KMS-11 (cell line): Measurements from ENCODE around the gene CFAP45.

Source experiments
- H2AFZ ChIP-seq: fragments of 200-600 bp; sonication (generic); 2 replicates; pipeline ENCODE4 v1.6.1; 2016; ENCODE audit warnings: antibody characterized with exemption, mixed run types, low read depth
- H3K27ac ChIP-seq: fragments of 200-600 bp; sonication (generic); 2 replicates; pipeline ENCODE4 v1.6.1; 2016; ENCODE audit warnings: mild to moderate bottlenecking, mixed run types
- H3K27me3 ChIP-seq: fragments of 200-600 bp; sonication (generic); 2 replicates; pipeline ENCODE4 v1.6.1; 2017; ENCODE audit warnings: mild to moderate bottlenecking, low read depth, mixed run types, moderate library complexity; ENCODE audit not compliant: insufficient read depth
- H3K36me3 ChIP-seq: fragments of 200-600 bp; sonication (generic); 2 replicates; pipeline ENCODE4 v1.6.1; 2017; ENCODE audit warnings: mild to moderate bottlenecking, mixed run types; ENCODE audit not compliant: insufficient read depth
- H3K4me1 ChIP-seq: fragments of 200-600 bp; sonication (generic); 2 replicates; pipeline ENCODE4 v1.6.1; 2016; ENCODE audit warnings: mild to moderate bottlenecking, low read depth, mixed run types; ENCODE audit not compliant: poor library complexity, severe bottlenecking
- H3K4me2 ChIP-seq: fragments of 200-600 bp; sonication (generic); 2 replicates; pipeline ENCODE4 v1.7.0; 2016; ENCODE audit warnings: mild to moderate bottlenecking, mixed run types
- H3K4me3 ChIP-seq: fragments of 200-600 bp; sonication (generic); IDR thresholded peaks from 2 replicates; pipeline ENCODE4 v1.6.1; 2017; ENCODE audit warnings: low read depth, low read length, mixed read lengths; ENCODE audit not compliant: insufficient read depth
- H3K79me2 ChIP-seq: fragments of 200-600 bp; sonication (generic); 2 replicates; pipeline ENCODE4 v1.6.1; 2016; ENCODE audit warnings: low read depth, mixed run types; ENCODE audit not compliant: insufficient read depth
- H3K9ac ChIP-seq: fragments of 200-600 bp; sonication (generic); 2 replicates; pipeline ENCODE4 v1.6.1; 2016; ENCODE audit warnings: mild to moderate bottlenecking, mixed run types
- H4K20me1 ChIP-seq: fragments of 200-600 bp; sonication (generic); 2 replicates; pipeline ENCODE4 v1.6.1; 2016; ENCODE audit warnings: mild to moderate bottlenecking, mixed run types; ENCODE audit not compliant: insufficient read depth
- CTCF ChIP-seq: fragments of 200-600 bp; sonication (generic); conservative IDR thresholded peaks from 2 replicates; pipeline ENCODE4 v1.6.1; 2017; ENCODE audit warnings: low read depth, mild to moderate bottlenecking, antibody characterized with exemption, low read length, moderate library complexity, mixed read lengths

CFAP45 gene

GRCh38 chr1:159835862-159836525, 64.0 kb downstream of the CFAP45 start:
- no peak overlapping the region for H3K4me2 ChIP-seq
- H3K9ac ChIP-seq: no peak overlapping the region
- H3K4me1 ChIP-seq: no peaks in the 10 kb centered on the region
- H3K27me3 ChIP-seq: no peaks in the 10 kb centered on the region
- no peaks in the 10 kb centered on the region for H4K20me1 ChIP-seq
- no peak overlapping the region for H3K27ac ChIP-seq
- TF ChIP-seq CTCF: no peak
- no peak overlapping the region for H2AFZ ChIP-seq
- H3K4me3 ChIP-seq: no peak overlapping the region
- no peaks in the 10 kb centered on the region for H3K36me3 ChIP-seq
- no peaks in the 10 kb centered on the region for H3K79me2 ChIP-seq

- Histone ChIP-seq H3K79me2 (no peaks in the 10 kb centered on the region), H3K9ac (no peak overlapping the region), H4K20me1 (no peaks in the 10 kb centered on the region), H3K27me3 (no peaks in the 10 kb centered on the region), H3K4me2 (no peak overlapping the region), H3K4me3 (no peak overlapping the region), H3K27ac (no peak overlapping the region), H3K4me1 (no peaks in the 10 kb centered on the region), H3K36me3 (no peaks in the 10 kb centered on the region), H2AFZ (no peak overlapping the region)
- TF ChIP-seq CTCF: no peak
These were observed 64.6 kb downstream of the CFAP45 start for GRCh38 chr1:159835356-159835755.

- H3K4me3 ChIP-seq: no peak overlapping the region
- no peak overlapping the region for H2AFZ ChIP-seq
- no peak for TF ChIP-seq CTCF
- H3K36me3 ChIP-seq: no peaks in the 10 kb centered on the region
- no peaks in the 10 kb centered on the region for H4K20me1 ChIP-seq
- no peak overlapping the region for H3K4me2 ChIP-seq
- no peaks in the 10 kb centered on the region for H3K27me3 ChIP-seq
- no peak overlapping the region for H3K27ac ChIP-seq
- no peaks in the 10 kb centered on the region for H3K4me1 ChIP-seq
- no peak overlapping the region for H3K9ac ChIP-seq
- H3K79me2 ChIP-seq: no peaks in the 10 kb centered on the region
These were observed 67.7 kb downstream of the CFAP45 start for GRCh38 chr1:159832309-159832708.

- H3K79me2 ChIP-seq: no peaks in the 10 kb centered on the region
- no peak for TF ChIP-seq CTCF
- no peaks in the 10 kb centered on the region for H4K20me1 ChIP-seq
- H3K27me3 ChIP-seq: no peaks in the 10 kb centered on the region
- no peak overlapping the region for H3K9ac ChIP-seq
- no peaks in the 10 kb centered on the region for H3K36me3 ChIP-seq
- H2AFZ ChIP-seq: no peak overlapping the region
- no peak overlapping the region for H3K4me3 ChIP-seq
- H3K4me2 ChIP-seq: no peak overlapping the region
- H3K27ac ChIP-seq: no peak overlapping the region
- no peaks in the 10 kb centered on the region for H3K4me1 ChIP-seq
These were observed 68.4 kb downstream of the CFAP45 start for GRCh38 chr1:159831412-159832141.
